Vagina (tissue), 2 donors: Measurements from ENCODE around the gene FAM219B. TPM values are rescaled to one million over a fixed set of nuclear protein-coding genes. Genes with fewer than 3 reads are reported as not detected.
A peak's percentile ranks its signal among the peaks of the same experiment; 100 is the strongest.

Source experiments
- DNase-seq, 2 donors: peaks; one replicate each; pipeline ENCODE4 v3.0.0-alpha.2; 2017; ENCODE audit errors: extremely low spot score in 2 of 2
- H3K27ac ChIP-seq: fragments of 200-600 bp; sonication (generic); one replicate; pipeline ENCODE4 v1.5.1; 2019
- H3K27me3 ChIP-seq: fragments of 200-600 bp; sonication (generic); one replicate; pipeline ENCODE4 v1.5.1; 2019
- H3K36me3 ChIP-seq, 2 donors: fragments of 200-600 bp; sonication (generic); one replicate each; pipeline ENCODE4 v1.5.1; 2017 to 2019
- H3K4me1 ChIP-seq: fragments of 200-600 bp; sonication (generic); one replicate; pipeline ENCODE4 v1.5.1; 2019
- H3K4me3 ChIP-seq, 2 donors: fragments of 200-600 bp; sonication (generic); 1 replicate in 1 of 2; 2 replicates in 1 of 2; pipeline ENCODE4 v1.5.1; 2016 to 2019
- H3K9me3 ChIP-seq: fragments of 200-600 bp; sonication (generic); one replicate; pipeline ENCODE4 v1.5.1; 2019
- CTCF ChIP-seq, 3 experiments: fragments of 450-650 bp in 2 of 3; fragments of 200-600 bp in 1 of 3; sonication (generic) in 1 of 3; IDR thresholded peaks; one replicate each; pipeline ENCODE4 v1.5.1; 2017 to 2019; ENCODE audit warnings: antibody characterized with exemption in 3 of 3, mild to moderate bottlenecking in 2 of 3, moderate library complexity in 2 of 3
- POLR2A ChIP-seq, 2 donors: fragments of 450-650 bp; IDR thresholded peaks; one replicate each; pipeline ENCODE4 v1.6.1; 2017; ENCODE audit warnings: antibody characterized with exemption in 2 of 2, mild to moderate bottlenecking in 2 of 2, moderate library complexity in 2 of 2
- POLR2AphosphoS5 ChIP-seq, 2 donors: sonication (generic); formaldehyde crosslinking; IDR thresholded peaks; one replicate each; pipeline ENCODE4 v1.9.0; 2017; ENCODE audit warnings: antibody characterized with exemption in 2 of 2, mild to moderate bottlenecking in 2 of 2, low read depth in 1 of 2; ENCODE audit not compliant: insufficient read depth in 1 of 2
- intact Hi-C: fragments of 100-400 bp; cut with DNase I; formaldehyde crosslinking; loops from one replicate; pipeline ENCODE4 v1.15.1; 2023
- total RNA-seq: library from RNA; depleted of rRNA; stranded (reverse); fragments of >200 nt; gene quantifications from one replicate; pipeline ENCODE4 v1.2.3, GENCODE V29; 2016

Gene FAM219B
- total RNA-seq, 1 donor from 2014 or later = 51.6 TPM

DNA sequence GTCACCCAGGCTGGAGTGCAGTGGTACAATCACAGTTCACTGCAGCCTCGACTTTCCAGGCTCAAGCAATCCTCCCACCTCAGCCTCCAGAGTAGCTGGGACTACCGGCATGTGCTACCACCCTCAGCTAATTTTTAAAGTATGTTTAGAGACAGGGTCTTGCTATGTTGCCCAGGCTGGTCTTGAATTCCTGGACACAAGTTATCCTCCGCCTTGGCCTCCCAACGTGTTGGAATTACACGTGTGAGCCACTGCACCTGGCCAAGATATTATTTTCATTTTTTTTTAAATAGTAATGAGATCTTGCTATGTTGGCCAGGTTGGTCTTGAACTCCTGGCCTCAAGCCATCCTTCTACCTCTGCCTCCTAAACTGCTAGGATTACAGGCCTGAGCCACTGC lies 21.2 kb downstream of the FAM219B start:
- no peaks in the 10 kb centered on the region for H3K27me3 ChIP-seq
- no peaks in the 10 kb centered on the region for H3K9me3 ChIP-seq
- H3K36me3 ChIP-seq = no peaks in the 10 kb centered on the region
- no peak overlapping the region for H3K27ac ChIP-seq
- intact Hi-C loops = no loop called here
- peaks cover 12% of the 10 kb centered on the region for H3K4me1 ChIP-seq
- H3K4me3 ChIP-seq = no peak overlapping the region
- no peak for TF ChIP-seq CTCF (IDR thresholded peaks at IDR 0.05)
- TF ChIP-seq POLR2A (IDR thresholded peaks at IDR 0.05) = no peak
- no peak for TF ChIP-seq POLR2AphosphoS5 (IDR thresholded peaks at IDR 0.05; ENCODE audit: insufficient read depth in 1 of 2, low read depth in 1 of 2)
- DNase-seq = no peak

- H3K27ac ChIP-seq = no peak overlapping the region
- no peaks in the 10 kb centered on the region for H3K9me3 ChIP-seq
- H3K4me3 ChIP-seq = no peak overlapping the region
- TF ChIP-seq CTCF (IDR thresholded peaks at IDR 0.05) = no peak
- H3K36me3 ChIP-seq = no peaks in the 10 kb centered on the region
- intact Hi-C loops = no loop called here
- no peaks in the 10 kb centered on the region for H3K27me3 ChIP-seq
- H3K4me1 ChIP-seq = peaks cover 8% of the 10 kb centered on the region
- DNase-seq = no peak
These were observed 22.0 kb downstream of the FAM219B start for GRCh38 chr15:74884428-74885223.

- H3K36me3 ChIP-seq = no peaks in the 10 kb centered on the region
- no peak overlapping the region for H3K27ac ChIP-seq
- no peaks in the 10 kb centered on the region for H3K9me3 ChIP-seq
- no peak for DNase-seq
- intact Hi-C loops = no loop called here
- no peaks in the 10 kb centered on the region for H3K4me1 ChIP-seq
- no peak overlapping the region for H3K4me3 ChIP-seq
- TF ChIP-seq CTCF (IDR thresholded peaks at IDR 0.05) = no peak
- TF ChIP-seq POLR2A (IDR thresholded peaks at IDR 0.05) = no peak
- H3K27me3 ChIP-seq = no peaks in the 10 kb centered on the region
These were observed 24.1 kb downstream of the FAM219B start for GRCh38 chr15:74882528-74882927.

DNA sequence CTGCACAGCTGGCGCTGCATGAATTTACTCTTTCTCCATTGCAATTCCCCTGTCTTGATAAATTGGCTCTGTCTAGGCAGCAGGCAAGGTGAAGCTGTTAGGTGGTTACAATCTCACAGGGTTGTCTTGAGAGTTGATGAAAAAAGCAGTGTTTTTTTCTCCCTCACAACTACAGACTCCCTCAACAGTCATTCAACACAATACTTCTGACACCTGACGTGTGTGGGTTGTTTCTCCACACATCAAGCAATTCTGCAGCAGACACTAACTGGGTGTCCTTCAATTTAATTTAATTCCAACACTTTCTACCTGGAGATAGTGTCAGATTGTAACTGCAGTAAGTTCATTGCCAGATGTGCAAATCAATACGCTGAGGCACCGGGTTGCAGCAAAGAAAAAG lies 28.4 kb downstream of the FAM219B start:
- TF ChIP-seq POLR2AphosphoS5 (IDR thresholded peaks at IDR 0.05; ENCODE audit: insufficient read depth in 1 of 2, low read depth in 1 of 2) = no peak
- TF ChIP-seq CTCF (IDR thresholded peaks at IDR 0.05) = no peak
- TF ChIP-seq POLR2A (IDR thresholded peaks at IDR 0.05) = no peak
- no peak overlapping the region for H3K4me3 ChIP-seq
- H3K27ac ChIP-seq = no peak overlapping the region
- intact Hi-C loops = no loop called here
- no peaks in the 10 kb centered on the region for H3K4me1 ChIP-seq
- DNase-seq = no peak
- H3K36me3 ChIP-seq = no peaks in the 10 kb centered on the region
- H3K9me3 ChIP-seq = no peaks in the 10 kb centered on the region
- H3K27me3 ChIP-seq = no peaks in the 10 kb centered on the region

GRCh38 chr15:74873756-74874424 lies 32.8 kb downstream of the FAM219B start:
- Histone ChIP-seq H3K9me3 (no peaks in the 10 kb centered on the region), H3K27ac (peak overlapping the region; percentile 84), H3K36me3 (no peaks in the 10 kb centered on the region), H3K4me3 (peak overlapping the region; percentile 54 to 69), H3K4me1 (peaks cover 38% of the 10 kb centered on the region), H3K27me3 (no peaks in the 10 kb centered on the region)
- no peak for TF ChIP-seq POLR2A (IDR thresholded peaks at IDR 0.05)
- no peak for TF ChIP-seq POLR2AphosphoS5 (IDR thresholded peaks at IDR 0.05; ENCODE audit: insufficient read depth in 1 of 2, low read depth in 1 of 2)
- no peak for TF ChIP-seq CTCF (IDR thresholded peaks at IDR 0.05)
- intact Hi-C loops = no loop called here
- DNase-seq = no peak
